Fibroblast of pulmonary artery (primary cell): Measurements from ENCODE around the gene LAMB4.

Source experiments
- DNase-seq: peaks from one replicate; pipeline ENCODE4 v3.0.0-alpha.2; 2010; ENCODE audit warnings: low read depth
- H3K4me3 ChIP-seq: replicated peaks from 2 replicates; pipeline ENCODE4 v1.5.1; 2011; ENCODE audit warnings: low read depth, mild to moderate bottlenecking, control low read depth, low read length, moderate library complexity
- TF ChIP-seq, protein P1 (sequence below): IDR thresholded peaks from 2 replicates; pipeline ENCODE4 v1.5.1; 2011; ENCODE audit warnings: mild to moderate bottlenecking, control low read depth, low read length, inconsistent platforms; ENCODE audit errors: missing control alignments

LAMB4 gene

DNA sequence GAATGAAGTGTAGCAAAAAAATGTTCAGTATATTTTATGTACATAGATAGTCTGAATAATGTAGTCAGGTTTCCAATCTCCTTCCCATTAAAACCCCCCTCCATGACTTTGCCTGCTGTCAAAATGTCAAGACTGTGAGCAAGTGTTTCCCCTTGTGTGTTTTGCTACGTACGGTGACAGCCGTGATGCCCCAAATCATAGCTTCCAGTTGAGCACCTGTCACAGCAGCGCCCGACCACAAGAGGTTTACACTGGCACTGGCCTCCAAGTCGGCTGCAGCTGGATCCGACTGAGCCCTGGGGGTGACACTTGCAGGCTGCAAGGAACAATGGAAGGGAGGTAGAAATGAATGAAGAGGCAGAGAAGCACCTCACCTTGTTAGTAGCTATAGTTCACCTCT, 62.3 kb downstream of the LAMB4 start:
- no peak for DNase-seq
- TF ChIP-seq, protein P1, sequence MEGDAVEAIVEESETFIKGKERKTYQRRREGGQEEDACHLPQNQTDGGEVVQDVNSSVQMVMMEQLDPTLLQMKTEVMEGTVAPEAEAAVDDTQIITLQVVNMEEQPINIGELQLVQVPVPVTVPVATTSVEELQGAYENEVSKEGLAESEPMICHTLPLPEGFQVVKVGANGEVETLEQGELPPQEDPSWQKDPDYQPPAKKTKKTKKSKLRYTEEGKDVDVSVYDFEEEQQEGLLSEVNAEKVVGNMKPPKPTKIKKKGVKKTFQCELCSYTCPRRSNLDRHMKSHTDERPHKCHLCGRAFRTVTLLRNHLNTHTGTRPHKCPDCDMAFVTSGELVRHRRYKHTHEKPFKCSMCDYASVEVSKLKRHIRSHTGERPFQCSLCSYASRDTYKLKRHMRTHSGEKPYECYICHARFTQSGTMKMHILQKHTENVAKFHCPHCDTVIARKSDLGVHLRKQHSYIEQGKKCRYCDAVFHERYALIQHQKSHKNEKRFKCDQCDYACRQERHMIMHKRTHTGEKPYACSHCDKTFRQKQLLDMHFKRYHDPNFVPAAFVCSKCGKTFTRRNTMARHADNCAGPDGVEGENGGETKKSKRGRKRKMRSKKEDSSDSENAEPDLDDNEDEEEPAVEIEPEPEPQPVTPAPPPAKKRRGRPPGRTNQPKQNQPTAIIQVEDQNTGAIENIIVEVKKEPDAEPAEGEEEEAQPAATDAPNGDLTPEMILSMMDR = no peak
- H3K4me3 ChIP-seq = no peak overlapping the region

DNA sequence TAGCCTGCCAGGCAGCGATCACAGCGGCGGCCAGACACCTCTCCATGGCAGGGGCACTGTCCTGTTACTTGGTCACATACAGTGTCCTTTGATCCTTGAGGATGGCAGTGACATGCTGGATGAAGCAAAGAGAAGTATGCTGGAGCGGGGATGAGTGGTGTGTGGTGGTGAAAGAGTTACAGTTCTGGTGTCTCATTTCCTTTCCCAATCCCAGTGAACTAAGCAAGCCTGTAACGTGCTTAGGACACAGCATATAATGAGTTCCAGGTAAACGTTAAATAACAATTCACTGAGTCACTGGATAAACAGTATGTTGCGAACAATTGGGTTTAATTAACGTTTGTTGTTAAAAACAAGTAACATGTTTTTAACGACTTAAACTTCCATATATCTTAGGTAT, 63.7 kb downstream of the LAMB4 start:
- no peak overlapping the region for H3K4me3 ChIP-seq
- TF ChIP-seq, protein P1 = no peak
- no peak for DNase-seq

DNA sequence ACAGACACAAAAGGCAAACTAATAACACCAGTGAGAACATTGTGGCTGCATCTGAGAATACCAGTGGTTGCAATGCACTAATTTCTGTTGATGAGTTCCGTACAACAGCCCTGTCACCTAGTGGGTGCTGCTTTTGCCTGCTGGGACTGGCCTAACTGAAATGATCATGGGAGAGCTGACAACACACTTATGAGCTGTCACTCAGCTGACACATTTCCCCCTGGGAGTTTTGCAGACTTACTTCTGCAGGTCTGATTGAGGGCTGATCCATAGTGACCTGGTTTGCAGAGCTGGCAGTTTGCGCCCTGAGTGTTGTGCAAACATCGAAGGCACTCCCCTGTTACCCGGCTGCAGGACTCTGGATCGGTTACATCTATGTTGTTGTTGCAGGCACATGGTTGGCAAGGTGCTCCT, 66.6 kb downstream of the LAMB4 start:
- no peak overlapping the region for H3K4me3 ChIP-seq
- TF ChIP-seq, protein P1 = no peak
- no peak for DNase-seq

DNA sequence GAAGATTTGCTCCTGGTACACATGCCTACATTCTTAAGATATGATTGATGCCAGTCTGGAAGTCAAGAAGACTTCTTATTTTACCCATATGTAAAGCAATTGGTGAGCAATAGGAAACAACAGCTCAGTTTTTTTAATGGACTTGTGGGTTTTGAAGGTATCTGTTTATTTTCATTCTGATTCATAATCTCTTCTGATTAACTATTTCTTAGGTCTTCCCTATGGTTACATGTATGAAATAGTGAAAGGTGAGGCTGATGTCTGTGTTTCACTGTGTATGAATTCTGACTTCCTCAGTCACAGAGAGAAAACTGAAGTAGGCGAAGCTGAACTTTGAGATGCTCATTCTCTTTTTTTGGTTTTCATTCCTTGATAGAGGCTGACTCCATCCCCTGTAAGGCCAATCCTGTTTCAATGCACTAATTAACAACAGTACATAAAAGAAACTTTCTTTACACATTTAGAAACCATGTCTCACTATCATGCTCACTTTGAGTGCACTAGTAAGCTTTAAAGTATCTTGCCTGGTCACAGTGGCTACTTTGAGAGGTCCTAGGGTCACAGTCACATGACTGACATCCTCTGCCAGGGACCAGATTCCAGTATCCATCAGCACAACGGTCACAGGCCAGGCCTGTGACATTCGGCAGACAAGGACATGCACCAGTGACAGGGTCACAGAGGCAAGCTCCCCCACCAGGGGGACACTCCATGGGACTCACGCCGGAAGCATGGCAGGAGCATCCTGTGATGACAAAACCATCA, 67.7 kb downstream of the LAMB4 start:
- TF ChIP-seq, protein P1 = no peak
- no peak for DNase-seq
- no peak overlapping the region for H3K4me3 ChIP-seq

DNA sequence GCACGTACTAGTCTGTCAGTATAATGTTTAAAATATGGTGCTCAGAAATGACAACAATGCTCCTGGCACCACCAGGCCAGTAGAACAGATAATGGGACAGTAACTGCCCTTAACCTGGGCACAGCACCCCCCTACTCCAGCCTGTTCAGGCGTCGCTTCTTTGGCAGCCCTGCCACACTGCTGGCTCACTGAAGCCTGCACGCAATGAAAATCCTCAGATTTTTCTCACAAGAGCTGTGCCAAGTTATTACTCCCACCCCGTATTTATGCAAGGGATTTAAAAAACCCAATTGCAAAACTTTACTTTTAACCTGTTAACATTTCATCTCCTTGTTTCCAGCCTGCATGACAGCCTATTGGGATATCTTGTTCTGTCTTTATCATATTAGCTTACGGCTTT, 70.6 kb downstream of the LAMB4 start:
- H3K4me3 ChIP-seq = no peak overlapping the region
- peak; percentile 71 for DNase-seq
- TF ChIP-seq, protein P1 = no peak

DNA sequence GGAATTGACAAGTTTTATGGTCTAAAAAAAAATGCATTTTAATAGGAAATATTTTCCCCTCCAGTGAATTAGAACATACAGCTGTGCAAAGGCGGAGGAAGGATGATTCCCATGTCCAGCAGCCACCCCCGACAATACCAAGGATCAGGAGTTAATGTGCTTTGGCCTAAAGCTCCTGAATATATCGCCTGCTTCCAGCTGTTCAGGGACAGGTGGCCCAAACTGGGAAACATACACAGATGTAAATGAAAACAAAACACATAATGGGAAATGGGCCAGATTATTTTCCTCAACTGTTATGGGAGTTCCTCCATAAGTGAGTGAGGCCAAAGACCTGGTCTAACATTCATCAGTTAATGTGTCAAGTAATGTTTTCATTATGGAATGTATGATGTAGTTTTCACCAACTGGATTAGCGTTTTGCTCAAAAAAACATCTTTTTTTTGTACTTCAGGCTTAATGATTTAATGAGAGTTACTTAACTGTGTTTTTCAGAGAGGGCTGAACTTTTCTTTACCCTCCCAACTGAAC, 72.1 kb downstream of the LAMB4 start:
- DNase-seq = no peak
- TF ChIP-seq, protein P1 = no peak
- H3K4me3 ChIP-seq = no peak overlapping the region

DNA sequence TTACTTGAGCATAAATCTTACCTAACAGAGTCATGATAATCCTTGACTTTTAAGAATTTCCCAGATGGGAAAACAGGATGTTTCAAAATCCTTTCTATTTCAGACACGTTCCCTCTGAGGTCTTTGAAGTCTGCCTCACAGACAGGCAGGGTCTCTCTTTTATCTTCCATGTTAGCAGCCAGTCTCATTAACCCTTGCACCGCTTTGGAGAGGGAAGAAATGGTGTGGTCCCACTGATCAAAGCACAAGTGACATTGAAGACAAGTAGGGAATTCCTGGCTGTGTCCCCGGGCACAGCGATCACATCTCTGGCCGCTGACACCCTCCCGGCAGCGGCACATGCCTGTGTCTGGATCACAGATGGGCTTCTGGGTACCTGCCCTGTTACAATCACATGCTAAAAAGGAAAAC, 74.5 kb downstream of the LAMB4 start:
- peak; percentile 23 for DNase-seq
- H3K4me3 ChIP-seq = no peak overlapping the region
- TF ChIP-seq, protein P1 = no peak
